ENCODE measurements around the gene MLLT6.

The MLLT6 gene

GRCh38 chr17:38733982-38734973 lies 29.2 kb downstream of the MLLT6 start:
- H3K4me3 ChIP-seq (ENCODE audit: low read depth, low read length): no peak overlapping the region
- peak; percentile 52 for TF ChIP-seq CTCF (IDR thresholded peaks at IDR 0.05; ENCODE audit: low read depth, low read length, missing control alignments)
- DNase-seq (ENCODE audit: low read depth): no peak

GRCh38 chr17:38735161-38735997 lies 30.3 kb downstream of the MLLT6 start:
- no peak overlapping the region for H3K4me3 ChIP-seq (ENCODE audit: low read depth, low read length)
- TF ChIP-seq CTCF (IDR thresholded peaks at IDR 0.05; ENCODE audit: low read depth, low read length, missing control alignments): peak; percentile 95
- DNase-seq (ENCODE audit: low read depth): no peak

- no peak for DNase-seq (ENCODE audit: low read depth)
- H3K4me3 ChIP-seq (ENCODE audit: low read depth, low read length): no peak overlapping the region
- TF ChIP-seq CTCF (IDR thresholded peaks at IDR 0.05; ENCODE audit: low read depth, low read length, missing control alignments): no peak
Measured at GRCh38 chr17:38738007-38738662, 33.1 kb downstream of the MLLT6 start.

- no peak for DNase-seq (ENCODE audit: low read depth)
- H3K4me3 ChIP-seq (ENCODE audit: low read depth, low read length): no peak overlapping the region
- TF ChIP-seq CTCF (IDR thresholded peaks at IDR 0.05; ENCODE audit: low read depth, low read length, missing control alignments): no peak
Measured at GRCh38 chr17:38738686-38739085, 33.6 kb downstream of the MLLT6 start.

GRCh38 chr17:38739305-38739704 lies 34.2 kb downstream of the MLLT6 start:
- DNase-seq (ENCODE audit: low read depth): no peak
- no peak for TF ChIP-seq CTCF (IDR thresholded peaks at IDR 0.05; ENCODE audit: low read depth, low read length, missing control alignments)
- no peak overlapping the region for H3K4me3 ChIP-seq (ENCODE audit: low read depth, low read length)

- no peak overlapping the region for H3K4me3 ChIP-seq (ENCODE audit: low read depth, low read length)
- DNase-seq (ENCODE audit: low read depth): no peak
- TF ChIP-seq CTCF (IDR thresholded peaks at IDR 0.05; ENCODE audit: low read depth, low read length, missing control alignments): no peak
Measured at GRCh38 chr17:38740044-38740443, 35.0 kb downstream of the MLLT6 start.
